IPS DF 4.7 (cell line): ENCODE measurements around the gene PLCH1.

Experiments used
- DNase-seq: peaks from one replicate; pipeline ENCODE4 v3.0.0-alpha.2; 2013; ENCODE audit warnings: low spot score; ENCODE audit errors: extremely low read depth

The PLCH1 gene

GRCh38 chr3:155744626-155745324 is at the start of gene PLCH1:
PLCH1 (minus strand) TSS chr3:155745071; CDS start chr3:155704224, 40,847 bp downstream.
- DNase-seq, result peak; percentile 78

- no peak for DNase-seq
Measured at GRCh38 chr3:155792532-155792931, 47.7 kb upstream of the PLCH1 start.

GRCh38 chr3:155791190-155791589 is 46.3 kb upstream of the PLCH1 start:
- no peak for DNase-seq

GRCh38 chr3:155790272-155790925 is 45.5 kb upstream of the PLCH1 start:
- no peak for DNase-seq

GRCh38 chr3:155785662-155786295 is 40.9 kb upstream of the PLCH1 start:
- DNase-seq, result no peak

GRCh38 chr3:155782390-155782953 is 37.6 kb upstream of the PLCH1 start:
- DNase-seq, result no peak

- DNase-seq, result no peak
Measured at GRCh38 chr3:155780291-155780690, 35.4 kb upstream of the PLCH1 start.

GRCh38 chr3:155778462-155778861 is 33.6 kb upstream of the PLCH1 start:
- no peak for DNase-seq

GRCh38 chr3:155772801-155773200 is 27.9 kb upstream of the PLCH1 start:
- no peak for DNase-seq

GRCh38 chr3:155771126-155771525 is 26.3 kb upstream of the PLCH1 start:
- no peak for DNase-seq

- no peak for DNase-seq
Measured at GRCh38 chr3:155766206-155766605, 21.3 kb upstream of the PLCH1 start.

- DNase-seq, result no peak
Measured at GRCh38 chr3:155763870-155764463, 19.1 kb upstream of the PLCH1 start.

GRCh38 chr3:155760653-155761052 is 15.8 kb upstream of the PLCH1 start:
- no peak for DNase-seq

GRCh38 chr3:155757577-155757976 is 12.7 kb upstream of the PLCH1 start:
- DNase-seq, result no peak

GRCh38 chr3:155753038-155753639 is 8.3 kb upstream of the PLCH1 start:
- no peak for DNase-seq

- no peak for DNase-seq
Measured at GRCh38 chr3:155748611-155749365, 3.9 kb upstream of the PLCH1 start.

GRCh38 chr3:155747946-155748290 is 3.0 kb upstream of the PLCH1 start:
- no peak for DNase-seq

GRCh38 chr3:155747286-155747945 is 2.5 kb upstream of the PLCH1 start:
- no peak for DNase-seq

GRCh38 chr3:155746703-155747102 is 1.8 kb upstream of the PLCH1 start:
- no peak for DNase-seq
